B cell (primary cell): ENCODE results near the gene NSUN2.

ENCODE experiments used
- EZH2 ChIP-seq: IDR thresholded peaks from 2 replicates; pipeline ENCODE4 v1.6.1; 2012; ENCODE audit warnings: borderline replicate concordance, low read depth, mild to moderate bottlenecking, moderate library complexity, low read length; ENCODE audit not compliant: insufficient read depth, poor library complexity, severe bottlenecking
- TF ChIP-seq, protein P1 (sequence below): fragments of 200-600 bp; IDR thresholded peaks from one replicate; pipeline ENCODE4 v1.8.0; 2022; ENCODE audit warnings: antibody characterized with exemption, mild to moderate bottlenecking

DNA sequence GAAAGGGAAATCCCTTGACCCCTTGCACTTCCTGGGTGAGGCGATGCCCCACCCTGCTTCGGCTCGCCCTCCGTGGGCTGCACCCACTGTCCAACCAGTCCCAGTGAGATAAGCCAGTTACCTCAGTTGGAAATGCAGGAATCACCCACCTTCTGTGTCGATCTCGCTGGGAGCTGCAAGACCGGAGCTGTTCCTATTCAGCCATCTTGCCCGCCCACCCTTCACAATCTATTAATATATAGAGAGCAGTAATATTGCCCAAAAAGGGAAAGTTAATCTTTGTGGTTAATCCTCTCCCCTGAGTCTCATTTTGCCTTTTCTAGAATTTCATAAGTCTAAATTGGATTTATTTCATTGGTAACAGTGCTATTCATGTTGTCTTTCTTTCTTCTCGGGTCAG is 16.8 kb upstream of the NSUN2 start:
- TF ChIP-seq, protein P1, sequence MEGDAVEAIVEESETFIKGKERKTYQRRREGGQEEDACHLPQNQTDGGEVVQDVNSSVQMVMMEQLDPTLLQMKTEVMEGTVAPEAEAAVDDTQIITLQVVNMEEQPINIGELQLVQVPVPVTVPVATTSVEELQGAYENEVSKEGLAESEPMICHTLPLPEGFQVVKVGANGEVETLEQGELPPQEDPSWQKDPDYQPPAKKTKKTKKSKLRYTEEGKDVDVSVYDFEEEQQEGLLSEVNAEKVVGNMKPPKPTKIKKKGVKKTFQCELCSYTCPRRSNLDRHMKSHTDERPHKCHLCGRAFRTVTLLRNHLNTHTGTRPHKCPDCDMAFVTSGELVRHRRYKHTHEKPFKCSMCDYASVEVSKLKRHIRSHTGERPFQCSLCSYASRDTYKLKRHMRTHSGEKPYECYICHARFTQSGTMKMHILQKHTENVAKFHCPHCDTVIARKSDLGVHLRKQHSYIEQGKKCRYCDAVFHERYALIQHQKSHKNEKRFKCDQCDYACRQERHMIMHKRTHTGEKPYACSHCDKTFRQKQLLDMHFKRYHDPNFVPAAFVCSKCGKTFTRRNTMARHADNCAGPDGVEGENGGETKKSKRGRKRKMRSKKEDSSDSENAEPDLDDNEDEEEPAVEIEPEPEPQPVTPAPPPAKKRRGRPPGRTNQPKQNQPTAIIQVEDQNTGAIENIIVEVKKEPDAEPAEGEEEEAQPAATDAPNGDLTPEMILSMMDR = no peak
- TF ChIP-seq EZH2 = no peak
